Activated CD4-positive, alpha-beta memory T cell treated with anti-CD3 and anti-CD28 coated beads for 36 hours (primary cell): ENCODE measurements around the gene DPH1. TPM values are rescaled to one million over a fixed set of nuclear protein-coding genes. Genes with fewer than 3 reads are reported as not detected.
A peak's percentile ranks its signal among the peaks of the same experiment; 100 is the strongest.

ENCODE experiments used
- CTCF ChIA-PET: fragments of 350-600 bp; sonication (Branson Sonifier 250); formaldehyde crosslinking; loops from one replicate; lab custom pipeline; 2021; ENCODE audit warnings: antibody characterized with exemption, inconsistent platforms; lab: Charles Lee
- POLR2A ChIA-PET: fragments of 350-600 bp; sonication (Branson Sonifier 250); formaldehyde crosslinking; loops from one replicate; lab custom pipeline; 2021; ENCODE audit warnings: antibody characterized with exemption; lab: Charles Lee
- DNase-seq: peaks from one replicate; pipeline ENCODE4 v3.0.0-alpha.2; 2020
- H3K27ac Mint-ChIP-seq: one replicate; pipeline ENCODE4 v1.8.0; 2021; ENCODE audit warnings: mixed read lengths
- H3K27me3 Mint-ChIP-seq: one replicate; pipeline ENCODE4 v1.8.0; 2021; ENCODE audit warnings: mixed read lengths
- H3K36me3 Mint-ChIP-seq: one replicate; pipeline ENCODE4 v1.8.0; 2021; ENCODE audit warnings: mixed read lengths
- H3K4me1 Mint-ChIP-seq: one replicate; pipeline ENCODE4 v1.8.0; 2021; ENCODE audit warnings: low read depth, mixed read lengths
- H3K4me3 Mint-ChIP-seq: one replicate; pipeline ENCODE4 v1.8.0; 2021; ENCODE audit warnings: mild to moderate bottlenecking, mixed read lengths
- H3K9me3 Mint-ChIP-seq: one replicate; pipeline ENCODE4 v1.8.0; 2021; ENCODE audit warnings: mixed read lengths
- intact Hi-C: fragments of 100-400 bp; cut with micrococcal nuclease; formaldehyde crosslinking; loops from one replicate; pipeline ENCODE4 v1.15.1; 2023
- total RNA-seq, 2 experiments: library from RNA; stranded (reverse); gene quantifications; one replicate each; pipeline ENCODE4 v1.2.3, GENCODE V29; 2021

Gene DPH1
- total RNA-seq, 2 experiments from 2014 or later = 29.4 to 31.1 TPM

- H3K27me3 Mint-ChIP-seq = peaks cover 7% of the 10 kb centered on the region
- ChIA-PET POLR2A (no interaction called here), CTCF (interaction anchor here (1.5 to 2.0 kb wide), 2 partner anchors 10 to 196 kb away, joined by 6 to 7 read pairs; no protein-coding TSS in a partner anchor)
- intact Hi-C loops = no loop called here
- H3K4me1 Mint-ChIP-seq = peaks cover 25% of the 10 kb centered on the region
- peaks cover 3% of the 10 kb centered on the region for H3K36me3 Mint-ChIP-seq
- no peak for DNase-seq
- H3K9me3 Mint-ChIP-seq = no peaks in the 10 kb centered on the region
- H3K4me3 Mint-ChIP-seq = peak overlapping the region; percentile 71
- no peak overlapping the region for H3K27ac Mint-ChIP-seq
Measured at GRCh38 chr17:2048805-2049204, 18.9 kb downstream of the DPH1 start.

GRCh38 chr17:2049333-2050299 is 19.7 kb downstream of the DPH1 start:
- H3K27ac Mint-ChIP-seq = no peak overlapping the region
- H3K36me3 Mint-ChIP-seq = peaks cover 2% of the 10 kb centered on the region
- H3K4me3 Mint-ChIP-seq = peak overlapping the region; percentile 71
- CTCF ChIA-PET = interaction anchor here (1.5 kb wide), 1 partner anchor 195 kb away, joined by 6 read pairs; no protein-coding TSS in a partner anchor
- DNase-seq = peak; percentile 92
- H3K27me3 Mint-ChIP-seq = peaks cover 7% of the 10 kb centered on the region
- POLR2A ChIA-PET = no interaction called here
- intact Hi-C loops = loop anchor here (1.0 to 5.0 kb wide), 5 partner anchors 7 to 353 kb away; partner anchors contain the start of genes MNT, OVCA2, SGSM2 and SMG6
- H3K9me3 Mint-ChIP-seq = no peaks in the 10 kb centered on the region
- H3K4me1 Mint-ChIP-seq = peaks cover 24% of the 10 kb centered on the region

GRCh38 chr17:2050300-2051060 is 20.5 kb downstream of the DPH1 start:
- H3K27me3 Mint-ChIP-seq = peaks cover 7% of the 10 kb centered on the region
- peaks cover 19% of the 10 kb centered on the region for H3K4me1 Mint-ChIP-seq
- peak; percentile 77 for DNase-seq
- intact Hi-C loops = loop anchor here (1.0 to 5.0 kb wide), 5 partner anchors 8 to 352 kb away; partner anchors contain the start of genes MNT, OVCA2, SGSM2 and SMG6
- H3K27ac Mint-ChIP-seq = no peak overlapping the region
- ChIA-PET POLR2A (no interaction called here), CTCF (interaction anchor here (1.7 kb wide), 1 partner anchor 194 kb away, joined by 10 read pairs; no protein-coding TSS in a partner anchor)
- H3K36me3 Mint-ChIP-seq = no peaks in the 10 kb centered on the region
- H3K9me3 Mint-ChIP-seq = no peaks in the 10 kb centered on the region
- no peak overlapping the region for H3K4me3 Mint-ChIP-seq

GRCh38 chr17:2051061-2051932 is 21.3 kb downstream of the DPH1 start:
- ChIA-PET CTCF (interaction anchor here (1.1 to 1.7 kb wide), 2 partner anchors 170 to 194 kb away, joined by 3 to 10 read pairs; no protein-coding TSS in a partner anchor), POLR2A (no interaction called here)
- Mint-ChIP-seq H3K4me3 (peak overlapping the region; percentile 43), H3K27me3 (peaks cover 7% of the 10 kb centered on the region), H3K4me1 (peaks cover 19% of the 10 kb centered on the region), H3K9me3 (no peaks in the 10 kb centered on the region), H3K36me3 (no peaks in the 10 kb centered on the region), H3K27ac (no peak overlapping the region)
- DNase-seq = no peak
- intact Hi-C loops = loop anchor here (5.0 kb wide), 4 partner anchors 36 to 351 kb away; partner anchors contain the start of genes MNT, SGSM2, SMG6 and SRR

- H3K27me3 Mint-ChIP-seq = peaks cover 7% of the 10 kb centered on the region
- H3K4me3 Mint-ChIP-seq = no peak overlapping the region
- no peak overlapping the region for H3K27ac Mint-ChIP-seq
- no peaks in the 10 kb centered on the region for H3K36me3 Mint-ChIP-seq
- POLR2A ChIA-PET = interaction anchor here (0.8 kb wide), 1 partner anchor 202 kb away, joined by 3 read pairs; no protein-coding TSS in a partner anchor
- peaks cover 19% of the 10 kb centered on the region for H3K4me1 Mint-ChIP-seq
- H3K9me3 Mint-ChIP-seq = no peaks in the 10 kb centered on the region
- DNase-seq = no peak
- CTCF ChIA-PET = interaction anchor here (1.1 to 1.7 kb wide), 2 partner anchors 171 to 193 kb away, joined by 3 to 10 read pairs; no protein-coding TSS in a partner anchor
- intact Hi-C loops = loop anchor here (5.0 kb wide), 4 partner anchors 35 to 350 kb away; partner anchors contain the start of genes MNT, SGSM2, SMG6 and SRR
Measured at GRCh38 chr17:2051933-2052559, 22.1 kb downstream of the DPH1 start.

- peaks cover 10% of the 10 kb centered on the region for H3K27me3 Mint-ChIP-seq
- peak; percentile 85 for DNase-seq
- peaks cover 3% of the 10 kb centered on the region for H3K36me3 Mint-ChIP-seq
- ChIA-PET POLR2A (interaction anchor here (0.7 to 5.3 kb wide), 8 partner anchors 15 to 348 kb away, joined by 3 to 41 read pairs (median 4); no protein-coding TSS in a partner anchor), CTCF (interaction anchor here (0.6 to 8.5 kb wide), 29 partner anchors 14 to 348 kb away, joined by 3 to 288 read pairs (median 5); partner anchors contain the start of genes SMG6, SRR and TSR1)
- no peaks in the 10 kb centered on the region for H3K9me3 Mint-ChIP-seq
- peak overlapping the region; percentile 68 for H3K4me3 Mint-ChIP-seq
- H3K4me1 Mint-ChIP-seq = peaks cover 21% of the 10 kb centered on the region
- H3K27ac Mint-ChIP-seq = no peak overlapping the region
- intact Hi-C loops = loop anchor here (1.0 to 5.0 kb wide), 6 partner anchors 34 to 349 kb away; partner anchors contain the start of genes MNT, SGSM2, SMG6 and SRR
Measured at GRCh38 chr17:2053380-2054261, 23.7 kb downstream of the DPH1 start.

- POLR2A ChIA-PET = interaction anchor here (0.6 to 5.3 kb wide), 14 partner anchors 11 to 347 kb away, joined by 3 to 41 read pairs (median 4); no protein-coding TSS in a partner anchor
- H3K4me1 Mint-ChIP-seq = peaks cover 15% of the 10 kb centered on the region
- peaks cover 10% of the 10 kb centered on the region for H3K27me3 Mint-ChIP-seq
- CTCF ChIA-PET = interaction anchor here (0.6 to 8.5 kb wide), 49 partner anchors 11 to 337 kb away, joined by 3 to 288 read pairs (median 4); partner anchors contain the start of genes RTN4RL1, SMG6, SRR and TSR1
- intact Hi-C loops = loop anchor here (1.0 to 5.0 kb wide), 6 partner anchors 33 to 348 kb away; partner anchors contain the start of genes MNT, SGSM2, SMG6 and SRR
- H3K4me3 Mint-ChIP-seq = peak overlapping the region; percentile 68
- no peaks in the 10 kb centered on the region for H3K9me3 Mint-ChIP-seq
- peak overlapping the region; percentile 18 for H3K27ac Mint-ChIP-seq
- no peak for DNase-seq
- H3K36me3 Mint-ChIP-seq = peaks cover 3% of the 10 kb centered on the region
Measured at GRCh38 chr17:2054262-2054511, 24.2 kb downstream of the DPH1 start.

GRCh38 chr17:2054512-2055291 is 24.7 kb downstream of the DPH1 start, which contains the start of gene HIC1:
Gene HIC1, plus strand, starts transcription at chr17:2055103. Its CDS starts 1,588 bp downstream, at chr17:2056691.
- Mint-ChIP-seq H3K36me3 (peaks cover 8% of the 10 kb centered on the region), H3K4me3 (peak within 1 kb of the TSS; percentile 68), H3K27ac (peak within 1 kb of the TSS; percentile 33), H3K4me1 (peaks cover 16% of the 10 kb centered on the region), H3K9me3 (no peaks in the 10 kb centered on the region), H3K27me3 (peaks cover 12% of the 10 kb centered on the region)
- ChIA-PET CTCF (interaction anchor here (0.6 to 8.5 kb wide), 56 partner anchors 11 to 361 kb away, joined by 3 to 288 read pairs (median 4); partner anchors contain the start of genes RTN4RL1, SMG6, SRR and TSR1), POLR2A (interaction anchor here (0.6 to 5.3 kb wide), 19 partner anchors 10 to 338 kb away, joined by 3 to 41 read pairs (median 4); partner anchors contain the start of genes SRR and TSR1)
- peak; percentile 87 for DNase-seq
- intact Hi-C loops = loop anchor here (1.0 to 5.0 kb wide), 7 partner anchors 33 to 348 kb away; partner anchors contain the start of genes MNT, SGSM2, SMG6 and SRR
